Mammary epithelial cell (primary cell): ENCODE data around the gene ANKRD11.

Experiments
- CTCF ChIP-seq, 2 donors: IDR thresholded peaks in 1 of 2; conservative IDR thresholded peaks in 1 of 2; 2 replicates each; pipeline ENCODE4 v1.5.1; 2011 to 2012; ENCODE audit warnings: inconsistent platforms in 2 of 2, low read length in 2 of 2, mild to moderate bottlenecking in 2 of 2, control low read depth in 1 of 2, low read depth in 1 of 2; ENCODE audit not compliant: insufficient read depth in 1 of 2; ENCODE audit errors: extremely low read depth in 1 of 2
- EZH2 ChIP-seq: IDR thresholded peaks from 2 replicates; pipeline ENCODE4 v1.6.1; 2012; ENCODE audit warnings: low read length, inconsistent platforms, borderline replicate concordance

- TF ChIP-seq CTCF (conservative IDR thresholded peaks at IDR 0.05 in 1 of 2, IDR thresholded peaks at IDR 0.05 in 1 of 2; ENCODE audit: extremely low read depth in 1 of 2, insufficient read depth in 1 of 2, low read depth in 1 of 2, low read length in 2 of 2): no peak
- no peak for TF ChIP-seq EZH2
These were observed 136.0 kb downstream of the ANKRD11 start for GRCh38 chr16:89354325-89354724.
